GM19351 (cell line): ENCODE results near the gene RELT.
"Not testable (repeated sequence)": the region's sequence is repeated elsewhere in the genome, so short reads cannot be mapped to it uniquely, and the experiment has no call there.

Source experiments
- ATAC-seq: cut with Tn5 transposase; IDR thresholded peaks from one replicate; pipeline ENCODE4 v1.9.1; 2021; ENCODE audit warnings: mild to moderate bottlenecking, moderate library complexity; ENCODE audit not compliant: unreplicated experiment

The RELT gene

DNA sequence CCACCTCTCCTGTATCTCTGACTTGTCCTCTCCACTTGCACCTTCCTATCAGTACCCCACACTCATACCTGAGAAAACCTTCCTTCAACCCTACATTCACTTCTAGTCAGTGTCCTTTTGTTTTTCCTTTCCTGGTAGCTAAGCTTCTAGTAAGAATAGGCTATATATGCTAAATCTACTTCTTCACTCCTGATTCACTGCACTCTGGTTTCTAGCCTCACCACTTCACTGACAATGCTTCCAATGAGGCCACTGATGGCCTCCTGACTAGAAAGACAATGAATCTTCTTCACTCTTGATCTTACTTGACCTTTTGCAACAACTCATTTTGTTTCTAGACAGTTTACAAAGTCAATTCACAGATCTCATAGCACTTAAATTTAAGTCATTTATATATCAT is 52.0 kb downstream of the RELT start:
- ATAC-seq = no peak

DNA sequence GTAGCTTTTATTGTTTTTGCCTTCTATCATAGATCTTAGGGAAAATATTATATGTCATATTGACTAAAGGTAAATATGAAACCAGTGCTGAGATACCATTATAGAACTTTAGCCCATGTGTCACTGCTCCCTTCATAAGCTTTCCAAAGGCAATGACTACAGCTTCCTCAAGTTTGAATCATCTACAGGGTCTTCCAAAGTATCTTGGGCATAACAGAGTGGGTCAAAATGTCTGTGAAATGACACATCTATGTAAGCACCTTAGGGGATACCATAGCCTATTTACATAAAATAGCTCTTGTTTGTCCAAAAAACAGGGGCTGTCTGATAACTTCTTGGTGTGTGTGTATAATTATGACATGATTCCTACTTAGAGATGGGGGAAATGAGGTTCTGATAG is 52.5 kb downstream of the RELT start:
- no peak for ATAC-seq

DNA sequence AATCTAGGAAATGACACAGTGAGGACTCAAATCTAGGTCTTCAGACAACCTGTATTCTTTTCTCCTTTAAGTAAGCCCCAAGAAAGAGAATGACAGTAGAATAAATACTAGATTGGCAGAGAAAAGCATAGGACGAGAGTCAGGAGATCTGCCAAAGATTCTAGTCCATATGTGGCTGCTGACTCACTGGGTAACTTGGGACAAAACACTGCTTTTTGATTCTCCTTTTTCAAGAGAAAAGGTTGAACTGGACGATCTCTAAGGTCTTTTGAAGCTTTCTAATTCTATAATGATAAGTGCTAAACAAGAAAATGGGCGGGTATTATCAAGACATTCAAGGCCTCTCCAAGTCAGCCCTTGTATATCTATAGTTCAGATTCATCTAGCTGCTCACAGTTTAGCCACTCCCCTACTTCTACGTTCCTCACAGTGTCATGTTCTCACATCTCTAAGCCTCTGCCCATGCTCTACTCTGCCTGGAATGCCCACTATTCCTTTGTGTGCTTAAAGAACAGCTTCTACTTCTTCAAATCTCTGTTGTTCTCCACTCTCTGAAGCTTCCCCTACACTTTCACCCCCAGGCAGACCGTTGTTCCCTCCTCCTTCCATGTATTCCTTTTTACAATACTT is 53.0 kb downstream of the RELT start:
- no peak for ATAC-seq

- ATAC-seq = no peak
These were observed 54.1 kb downstream of the RELT start for GRCh38 chr11:73430326-73430725.

- ATAC-seq = no peak
These were observed 55.2 kb downstream of the RELT start for GRCh38 chr11:73431396-73431795.

- not testable (repeated sequence) for ATAC-seq
These were observed 60.7 kb downstream of the RELT start for GRCh38 chr11:73436859-73437258.

- no peak for ATAC-seq
These were observed 63.0 kb downstream of the RELT start for GRCh38 chr11:73439002-73439843.

GRCh38 chr11:73445980-73446379 is 69.8 kb downstream of the RELT start:
- ATAC-seq = no peak

GRCh38 chr11:73446766-73447165 is 70.6 kb downstream of the RELT start:
- ATAC-seq = no peak
